Measurements from ENCODE around the gene ILRUN.
"Not testable (repeated sequence)": the region's sequence is repeated elsewhere in the genome, so short reads cannot be mapped to it uniquely, and the experiment has no call there.

The ILRUN gene

GRCh38 chr6:34664256-34664971, 32.2 kb downstream of the ILRUN start:
- DNase-seq (ENCODE audit: low spot score): no peak

GRCh38 chr6:34663831-34664255, 32.7 kb downstream of the ILRUN start:
- DNase-seq (ENCODE audit: low spot score): peak; percentile 55

- no peak for DNase-seq (ENCODE audit: low spot score)
Measured at GRCh38 chr6:34663371-34663770, 33.2 kb downstream of the ILRUN start.

- DNase-seq (ENCODE audit: low spot score): no peak
Measured at GRCh38 chr6:34661357-34661756, 35.2 kb downstream of the ILRUN start.

- no peak for DNase-seq (ENCODE audit: low spot score)
Measured at GRCh38 chr6:34658605-34659265, 37.8 kb downstream of the ILRUN start.

- not testable (repeated sequence) for DNase-seq (ENCODE audit: low spot score)
Measured at GRCh38 chr6:34657979-34658480, 38.5 kb downstream of the ILRUN start.

- peak; percentile 86 for DNase-seq (ENCODE audit: low spot score)
Measured at GRCh38 chr6:34657307-34657978, 39.1 kb downstream of the ILRUN start.

- no peak for DNase-seq (ENCODE audit: low spot score)
Measured at GRCh38 chr6:34657037-34657306, 39.6 kb downstream of the ILRUN start.

- DNase-seq (ENCODE audit: low spot score): peak; percentile 28
Measured at GRCh38 chr6:34656378-34657036, 40.1 kb downstream of the ILRUN start.

- DNase-seq (ENCODE audit: low spot score): not testable (repeated sequence)
Measured at GRCh38 chr6:34655876-34656377, 40.6 kb downstream of the ILRUN start.

GRCh38 chr6:34654061-34654710, 42.4 kb downstream of the ILRUN start:
- no peak for DNase-seq (ENCODE audit: low spot score)

GRCh38 chr6:34652263-34652662, 44.3 kb downstream of the ILRUN start:
- DNase-seq (ENCODE audit: low spot score): no peak

- DNase-seq (ENCODE audit: low spot score): no peak
Measured at GRCh38 chr6:34650823-34651222, 45.7 kb downstream of the ILRUN start.

- not testable (repeated sequence) for DNase-seq (ENCODE audit: low spot score)
Measured at GRCh38 chr6:34650232-34650631, 46.3 kb downstream of the ILRUN start.

GRCh38 chr6:34648806-34649205, 47.8 kb downstream of the ILRUN start:
- DNase-seq (ENCODE audit: low spot score): peak; percentile 22
